GM19395 (cell line): Measurements from ENCODE around the gene CIDEA.

Source experiments
- ATAC-seq: cut with Tn5 transposase; IDR thresholded peaks from one replicate; pipeline ENCODE4 v1.9.1; 2021; ENCODE audit warnings: mild to moderate bottlenecking, moderate library complexity; ENCODE audit not compliant: unreplicated experiment

CIDEA gene

DNA sequence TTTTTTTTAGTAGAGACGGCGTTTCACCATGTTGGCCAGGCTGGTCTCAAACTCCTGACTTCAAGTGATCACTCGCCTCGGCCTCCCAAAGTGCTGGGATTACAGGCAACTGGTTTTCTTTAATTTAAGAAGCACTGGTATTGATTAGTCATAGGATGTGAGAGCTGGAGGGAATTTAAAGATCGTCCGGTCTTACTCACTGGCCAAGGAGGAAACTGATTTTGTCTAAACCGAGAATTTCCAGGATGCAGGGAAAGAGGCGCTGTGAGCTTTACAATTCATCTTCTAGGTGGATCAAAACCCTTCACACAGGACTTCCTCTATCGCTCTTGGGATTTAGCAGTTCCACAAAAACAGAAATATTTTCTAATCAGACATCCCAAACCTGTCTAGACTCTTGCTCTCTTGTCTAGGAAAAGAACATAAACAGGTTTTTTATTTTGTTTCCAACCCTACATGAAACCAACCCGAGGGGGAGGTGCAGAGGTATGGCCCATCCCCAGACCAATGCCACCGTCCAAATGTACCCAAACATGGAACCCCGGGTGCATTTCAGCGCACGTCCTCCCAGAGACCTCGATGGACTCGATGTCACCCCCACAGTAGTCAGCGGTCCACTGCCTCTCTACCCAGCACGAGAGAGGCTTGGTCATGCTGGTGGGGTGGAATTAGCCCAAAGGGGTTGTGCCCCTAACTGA, 41.4 kb downstream of the CIDEA start:
- ATAC-seq = no peak

DNA sequence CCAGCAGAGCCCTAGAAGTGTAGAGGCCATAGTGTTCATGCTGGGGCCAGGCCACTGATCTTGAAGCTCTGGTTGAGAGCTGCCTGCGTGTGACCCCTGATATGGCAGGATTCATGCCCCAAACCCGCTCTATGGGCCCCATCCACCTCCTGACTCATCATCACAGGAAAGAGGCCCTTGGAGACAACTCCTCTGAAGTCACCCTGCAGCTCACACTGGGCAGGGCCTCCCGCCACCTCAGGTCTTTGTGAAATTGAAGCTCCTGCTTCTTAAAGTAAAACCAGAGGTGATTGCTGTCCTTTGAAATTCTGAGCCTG, 41.9 kb downstream of the CIDEA start:
- ATAC-seq = no peak

DNA sequence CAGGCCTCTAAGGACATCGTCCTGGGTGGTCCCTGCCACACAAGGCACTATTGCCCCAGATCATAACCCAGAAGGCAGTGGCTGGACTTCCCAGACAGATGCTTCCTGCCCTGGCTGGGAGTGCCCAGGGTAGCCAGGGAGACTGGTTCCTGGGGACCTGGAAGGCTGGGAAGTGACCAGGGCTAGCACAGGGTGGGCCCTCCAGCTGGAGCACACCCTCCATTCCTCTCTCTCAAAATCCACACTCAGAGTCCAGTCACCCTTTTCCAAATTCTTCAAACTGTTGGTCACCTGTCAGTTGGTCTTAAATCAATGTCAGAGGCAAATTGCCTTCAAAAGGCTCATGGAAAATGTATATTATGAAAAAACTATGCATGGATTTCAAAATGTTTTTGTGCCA, 42.3 kb downstream of the CIDEA start:
- no peak for ATAC-seq

DNA sequence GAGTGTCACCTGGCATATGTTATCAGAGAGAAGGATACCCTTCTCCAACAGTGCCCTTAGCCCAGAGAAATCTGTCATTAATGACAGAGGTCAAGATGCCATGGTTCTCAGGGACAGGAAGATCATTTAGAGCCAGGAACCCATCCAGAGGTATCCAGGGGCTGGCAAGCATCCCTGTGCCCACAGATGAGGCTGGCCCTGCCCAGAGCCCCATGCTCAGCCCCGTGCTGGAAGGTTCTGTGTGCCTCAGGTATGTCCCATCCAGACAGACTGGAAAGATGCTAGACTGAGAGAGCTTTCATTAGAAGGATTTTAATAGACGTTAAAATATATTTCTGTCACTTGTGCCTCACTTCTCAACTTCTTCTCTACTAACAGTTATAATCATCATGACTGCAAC, 45.7 kb downstream of the CIDEA start:
- ATAC-seq = no peak

DNA sequence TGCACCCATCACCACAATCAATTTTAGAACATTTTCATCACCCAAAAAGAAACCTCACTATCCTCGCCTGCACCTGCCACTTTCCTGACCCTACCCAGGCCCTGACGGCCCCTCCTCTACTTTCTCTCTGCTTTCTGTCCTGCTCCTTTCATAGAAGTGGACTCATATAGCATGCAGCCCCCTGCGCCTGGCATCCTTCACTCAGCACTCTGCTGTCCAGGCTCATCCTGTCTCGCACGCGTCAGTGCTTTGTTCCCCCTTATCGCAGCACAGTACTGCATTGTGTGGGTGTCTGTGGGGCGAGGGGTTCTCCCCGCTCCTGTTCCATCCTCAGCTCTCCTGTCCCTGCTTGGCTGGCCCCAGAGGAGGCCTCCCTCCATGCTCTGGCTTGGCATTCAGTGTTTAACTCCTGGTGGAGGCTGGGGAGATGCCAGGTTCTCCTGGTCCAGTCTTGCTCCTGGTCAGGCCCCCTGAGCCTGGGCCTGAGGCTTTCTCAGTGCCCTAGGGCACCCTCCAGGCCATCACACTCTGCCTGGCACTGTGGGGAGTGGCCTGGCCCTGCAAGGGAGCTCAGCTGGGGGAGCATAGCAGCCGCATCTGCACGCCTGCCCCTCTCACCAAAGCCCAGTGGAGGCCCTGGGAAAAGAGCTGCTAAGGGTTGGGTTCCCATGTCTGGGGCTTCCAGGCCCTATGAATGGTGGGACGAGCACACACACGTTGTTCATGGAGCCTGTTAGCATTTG, 47.3 kb downstream of the CIDEA start:
- ATAC-seq = no peak

DNA sequence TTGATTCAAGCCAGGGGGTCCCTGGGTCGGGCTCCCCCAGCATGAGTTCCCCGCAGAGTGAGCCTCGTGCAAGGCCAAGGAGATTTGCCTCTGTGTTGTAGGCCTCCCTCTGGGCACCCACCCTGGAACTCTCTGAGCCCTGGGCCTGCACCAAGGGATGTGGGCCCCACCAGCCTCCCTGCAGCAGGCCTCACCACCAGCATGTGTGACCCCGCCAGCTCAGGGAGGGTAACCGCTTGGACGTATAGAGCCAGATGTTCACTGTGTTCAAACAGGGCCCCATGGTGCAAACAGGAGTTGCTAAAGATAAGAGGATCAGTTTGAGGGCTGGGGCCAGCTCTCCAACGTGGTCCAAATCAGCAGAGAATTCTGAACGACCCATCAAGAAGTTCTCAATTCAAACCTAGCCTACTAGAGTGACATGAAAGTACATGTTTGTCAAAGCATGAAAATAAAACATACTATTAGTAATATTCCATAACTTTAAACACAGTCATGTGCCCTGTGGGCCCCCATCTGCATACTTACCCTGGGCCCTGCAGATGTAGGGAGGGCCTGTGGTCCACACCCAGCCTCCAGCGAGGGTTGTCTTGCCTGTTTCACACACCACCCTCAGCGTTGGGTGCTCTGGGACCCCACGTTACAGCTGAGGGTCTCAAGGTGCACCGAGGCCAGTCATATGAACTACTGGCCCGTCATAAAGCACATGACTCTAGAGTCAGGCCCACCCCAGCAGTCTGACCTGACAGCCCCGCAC, 48.4 kb downstream of the CIDEA start:
- ATAC-seq = no peak

DNA sequence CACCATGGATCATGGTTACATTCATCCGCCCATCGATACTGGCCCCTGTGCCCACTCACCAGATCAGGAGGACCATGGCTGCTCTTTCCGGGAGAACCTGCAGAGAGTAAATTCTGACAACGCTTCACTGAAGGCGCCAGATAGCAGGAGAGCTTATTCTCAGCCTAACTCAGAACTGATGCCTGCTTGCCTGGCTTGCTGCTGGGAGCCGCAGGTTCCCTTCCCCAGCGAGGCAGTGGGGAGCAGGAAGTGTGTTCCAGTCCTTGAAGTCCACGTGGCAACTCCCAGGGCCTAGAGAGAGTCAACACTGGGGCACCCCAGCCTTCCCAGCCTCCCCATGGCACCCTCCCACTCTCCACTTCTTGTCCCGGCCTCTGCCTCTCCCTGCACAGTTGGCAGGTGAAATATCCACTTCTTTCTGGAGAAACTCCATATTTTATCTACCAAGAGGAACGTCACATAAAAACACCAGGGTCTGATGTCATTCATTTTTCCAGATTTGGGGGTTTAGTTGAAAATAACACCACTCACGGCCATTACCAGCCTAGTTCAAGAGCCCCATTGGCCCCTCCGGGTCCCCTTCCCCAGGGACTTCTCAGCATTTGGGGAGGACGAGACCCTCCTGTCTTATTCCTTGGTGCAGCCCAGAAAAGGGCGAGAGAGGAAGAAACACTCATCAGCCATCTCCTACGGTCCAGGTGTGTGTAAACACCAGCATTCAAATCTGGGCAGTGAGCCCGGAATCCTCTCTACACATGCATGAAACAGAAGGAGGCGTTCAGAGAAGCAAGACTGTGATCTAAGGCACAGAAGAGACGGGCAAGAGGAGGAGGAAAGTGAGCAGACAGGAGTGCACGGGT, 50.4 kb downstream of the CIDEA start:
- ATAC-seq = no peak

DNA sequence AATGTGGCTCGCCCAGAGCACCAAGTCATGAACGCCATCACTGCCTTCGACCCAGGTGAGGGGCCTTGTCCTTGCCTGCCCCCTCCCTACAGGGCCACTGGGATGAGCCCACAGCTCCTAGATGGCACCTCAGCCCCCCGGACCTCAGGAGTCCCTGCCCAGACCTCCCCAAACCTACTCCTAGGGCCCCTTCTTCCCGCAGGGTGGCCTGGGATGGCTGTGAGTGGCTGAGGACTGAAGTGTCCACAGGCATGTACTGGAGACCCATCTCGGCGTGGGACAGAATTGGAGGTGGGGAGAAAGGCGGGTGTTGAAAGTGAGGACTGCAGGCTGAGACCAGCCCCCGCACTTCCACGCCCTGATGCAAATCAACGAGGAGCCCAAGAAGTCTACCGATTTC, 51.0 kb downstream of the CIDEA start:
- ATAC-seq = no peak

DNA sequence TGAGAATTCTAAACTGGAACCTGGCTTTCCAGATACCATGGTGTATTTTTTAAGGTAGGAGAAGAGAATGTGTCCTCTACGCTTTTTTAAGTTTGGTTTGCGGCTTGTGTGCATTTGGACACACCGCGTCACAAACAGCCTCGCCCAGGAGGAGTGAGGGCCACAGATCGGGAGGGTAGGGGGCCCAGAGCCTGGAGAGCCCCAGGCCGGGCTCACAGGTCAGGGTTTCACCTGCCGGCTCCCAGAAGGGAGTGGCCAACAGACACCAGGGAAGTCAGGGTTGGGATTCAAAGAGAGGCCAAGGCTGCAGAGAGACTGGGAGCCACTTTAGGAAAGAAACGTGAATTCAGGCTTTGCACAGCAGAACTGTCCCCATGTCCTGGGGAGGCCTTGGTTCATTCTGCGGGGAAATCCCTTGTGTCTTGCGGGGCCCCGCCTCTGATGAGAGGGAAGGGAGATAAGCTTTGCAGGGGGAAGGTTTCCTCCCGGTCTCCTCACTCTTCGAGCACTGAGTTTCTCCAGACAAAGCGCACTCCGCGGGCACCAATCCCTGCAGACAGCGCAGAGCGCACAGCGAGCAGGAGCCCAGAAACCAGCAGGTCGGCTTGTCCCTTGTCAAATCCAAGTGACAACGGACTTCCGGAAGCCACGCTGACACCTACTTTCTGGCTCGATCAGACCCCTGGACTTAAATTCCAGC, 51.9 kb downstream of the CIDEA start:
- ATAC-seq = no peak

DNA sequence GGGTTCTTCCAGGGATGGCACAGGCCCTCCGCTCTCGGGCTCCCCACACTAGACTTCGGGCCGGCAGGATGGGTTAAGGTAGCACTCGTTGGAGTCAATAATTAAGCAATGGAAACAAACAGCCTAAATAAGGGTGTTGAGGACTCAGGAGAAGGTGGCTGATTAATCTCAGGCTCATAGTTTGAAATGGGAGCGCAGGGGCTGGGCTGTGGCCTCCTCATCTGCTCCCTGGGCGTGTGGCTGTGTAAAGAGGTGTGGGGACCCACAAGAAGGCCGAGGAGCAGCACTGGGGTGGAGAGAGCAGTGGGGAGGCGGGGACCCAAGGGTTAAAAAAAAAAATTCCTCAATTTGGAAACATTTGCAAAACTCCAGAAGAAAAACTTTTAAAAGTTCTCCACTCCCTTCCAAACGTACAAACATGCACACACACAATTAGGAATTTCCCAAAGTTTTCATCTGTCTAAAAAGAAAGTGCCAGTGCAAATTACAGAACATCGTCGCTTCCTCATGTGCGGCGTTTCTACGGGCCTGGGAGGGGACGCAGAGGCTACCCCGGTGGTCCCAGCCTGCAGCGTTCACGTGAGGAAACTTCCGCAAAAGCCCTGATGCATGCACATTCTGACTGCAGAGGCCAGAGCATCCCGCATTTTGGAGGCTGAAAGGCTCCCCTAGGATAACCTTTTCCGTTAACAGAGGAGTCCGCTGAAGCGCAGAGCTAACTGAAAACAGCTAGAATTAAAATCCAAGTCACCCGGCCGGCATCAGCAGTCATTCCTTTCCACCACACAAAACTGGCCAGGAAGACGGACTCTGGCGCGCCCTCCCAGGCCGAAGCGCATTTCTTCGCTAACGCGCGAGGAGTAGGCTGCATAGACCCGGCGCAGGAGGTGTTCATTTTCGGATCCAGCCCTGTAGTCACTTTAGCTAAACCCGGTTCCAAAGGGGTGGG, 52.9 kb downstream of the CIDEA start:
- peak; percentile 12 for ATAC-seq

DNA sequence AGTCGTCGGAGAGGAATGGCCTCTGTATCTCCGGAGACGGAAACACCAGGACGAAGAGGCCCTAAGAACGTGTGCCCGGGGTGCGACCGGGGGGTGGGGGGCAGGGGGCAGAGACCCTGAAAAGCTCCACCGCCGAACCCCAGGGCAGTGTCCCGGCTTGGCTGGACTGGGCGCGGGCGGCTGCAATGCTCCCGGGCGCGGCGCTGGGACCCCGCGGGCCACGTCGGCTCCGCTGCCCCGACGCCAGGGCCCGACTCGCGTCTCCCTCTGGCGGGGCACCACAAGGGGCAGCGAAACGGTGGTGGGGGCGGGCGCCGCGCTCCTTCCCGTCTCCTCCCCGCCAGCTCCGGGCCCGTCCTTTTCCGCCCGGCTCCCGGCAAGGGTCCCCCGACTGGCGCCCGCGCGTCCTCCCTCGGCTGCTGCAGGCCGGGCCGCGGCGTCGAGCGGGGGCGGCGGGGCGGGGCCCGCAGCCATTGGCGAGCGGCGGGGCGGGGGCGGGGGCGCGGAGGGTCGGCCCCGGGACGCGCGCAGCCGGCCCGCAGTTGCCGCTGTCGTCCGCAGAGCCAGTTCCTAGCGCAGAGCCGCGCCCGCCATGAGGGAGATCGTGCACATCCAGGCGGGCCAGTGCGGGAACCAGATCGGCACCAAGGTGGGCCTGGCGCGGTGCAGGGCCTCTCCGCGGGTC, 53.7 kb downstream of the CIDEA start, which contains the start of gene TUBB6:
Gene TUBB6 (plus strand): TSS at position 541 of the 685 bp plus-strand sequence. CDS start 52 bp downstream, at position 593.
- ATAC-seq = peak; percentile 54

DNA sequence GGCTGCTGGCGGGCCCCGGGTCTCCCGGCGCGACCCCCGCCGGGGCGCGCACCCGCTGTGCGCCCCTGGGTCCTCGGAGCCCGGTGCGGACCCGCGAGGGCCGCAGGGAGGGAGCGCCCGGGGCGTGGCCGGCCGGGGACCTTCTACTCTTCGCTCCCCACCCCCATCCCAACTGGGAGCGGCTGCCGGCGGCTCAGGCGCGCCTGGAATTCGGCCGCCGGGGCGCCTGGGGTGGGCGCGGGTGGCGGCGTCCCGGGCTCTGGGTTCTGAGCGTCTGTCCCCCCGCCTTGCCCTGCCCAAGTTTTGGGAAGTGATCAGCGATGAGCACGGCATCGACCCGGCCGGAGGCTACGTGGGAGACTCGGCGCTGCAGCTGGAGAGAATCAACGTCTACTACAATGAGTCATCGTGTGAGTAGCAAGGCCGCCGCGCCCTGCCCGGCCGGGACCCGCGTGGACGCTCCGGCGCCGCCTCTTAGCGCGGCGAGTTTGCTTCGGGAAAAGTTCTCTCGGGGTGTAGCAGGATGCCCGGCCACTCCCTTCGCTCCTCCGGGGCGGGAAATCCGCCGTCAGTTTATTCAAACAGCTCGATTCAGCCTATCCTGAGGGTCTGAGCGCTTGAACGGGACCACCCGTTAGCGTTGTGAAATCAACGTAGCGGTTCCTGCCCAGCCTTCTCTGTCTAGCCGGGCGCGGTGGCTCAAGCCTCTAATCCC, 54.4 kb downstream of the CIDEA start:
- peak; percentile 73 for ATAC-seq

DNA sequence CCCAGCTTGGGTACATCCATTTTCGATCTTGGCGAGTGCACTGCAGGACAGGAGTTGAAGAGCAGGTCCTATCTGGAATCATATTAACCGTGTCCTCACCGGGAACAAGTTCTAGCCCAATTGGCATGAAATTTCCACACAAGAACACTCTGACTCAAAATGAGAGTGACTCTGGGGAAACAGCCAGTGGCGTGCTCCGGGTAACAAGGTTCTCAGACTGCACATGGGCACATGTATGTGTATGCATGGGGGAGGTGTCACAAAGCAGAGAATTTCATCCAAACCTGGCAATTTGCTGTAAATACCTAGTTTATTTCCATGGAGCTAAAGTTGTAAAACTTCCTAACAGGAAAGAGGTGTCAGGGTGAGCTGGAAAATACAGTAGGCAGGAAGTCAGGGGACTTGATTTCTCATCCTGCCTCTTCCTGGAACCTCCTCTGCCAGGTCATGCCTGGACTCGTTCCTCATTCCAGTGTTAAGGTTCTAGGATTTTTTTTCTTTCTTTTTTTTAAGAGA, 55.6 kb downstream of the CIDEA start:
- ATAC-seq = no peak

DNA sequence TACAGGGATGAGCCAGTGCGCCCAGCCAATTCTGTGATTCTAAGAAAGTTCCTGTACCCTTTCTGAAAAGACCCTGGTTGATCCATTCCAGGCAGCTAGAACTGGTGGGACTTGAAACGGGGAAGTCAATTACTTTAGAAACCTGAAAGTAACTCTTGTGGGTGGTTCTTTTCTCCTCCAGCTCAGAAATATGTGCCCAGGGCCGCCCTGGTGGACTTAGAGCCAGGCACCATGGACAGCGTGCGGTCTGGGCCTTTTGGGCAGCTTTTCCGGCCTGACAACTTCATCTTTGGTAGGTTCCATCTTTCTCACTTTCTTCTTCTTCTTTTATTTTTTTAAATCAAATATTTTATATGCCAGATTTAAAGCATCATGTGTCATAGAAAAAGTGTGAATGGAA, 56.6 kb downstream of the CIDEA start:
- no peak for ATAC-seq

DNA sequence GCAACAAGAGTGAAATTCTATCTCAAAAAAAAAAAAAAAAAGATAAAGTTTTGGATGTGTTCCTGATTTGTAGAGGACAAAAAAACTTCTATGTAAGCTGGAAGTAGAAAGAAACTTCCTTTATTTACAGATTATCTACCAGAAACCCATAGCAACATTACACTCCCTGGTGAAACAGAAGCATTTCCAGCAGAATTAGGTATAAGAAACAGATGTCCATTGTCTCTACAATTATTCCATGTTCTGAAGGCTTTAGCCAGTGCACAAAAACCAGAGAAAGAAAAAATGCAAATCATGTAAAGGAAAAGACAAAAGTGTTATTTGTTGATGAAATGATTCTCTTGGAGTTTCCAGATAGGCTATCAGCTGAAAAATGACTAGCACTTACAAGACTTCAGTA, 58.8 kb downstream of the CIDEA start:
- ATAC-seq = no peak

DNA sequence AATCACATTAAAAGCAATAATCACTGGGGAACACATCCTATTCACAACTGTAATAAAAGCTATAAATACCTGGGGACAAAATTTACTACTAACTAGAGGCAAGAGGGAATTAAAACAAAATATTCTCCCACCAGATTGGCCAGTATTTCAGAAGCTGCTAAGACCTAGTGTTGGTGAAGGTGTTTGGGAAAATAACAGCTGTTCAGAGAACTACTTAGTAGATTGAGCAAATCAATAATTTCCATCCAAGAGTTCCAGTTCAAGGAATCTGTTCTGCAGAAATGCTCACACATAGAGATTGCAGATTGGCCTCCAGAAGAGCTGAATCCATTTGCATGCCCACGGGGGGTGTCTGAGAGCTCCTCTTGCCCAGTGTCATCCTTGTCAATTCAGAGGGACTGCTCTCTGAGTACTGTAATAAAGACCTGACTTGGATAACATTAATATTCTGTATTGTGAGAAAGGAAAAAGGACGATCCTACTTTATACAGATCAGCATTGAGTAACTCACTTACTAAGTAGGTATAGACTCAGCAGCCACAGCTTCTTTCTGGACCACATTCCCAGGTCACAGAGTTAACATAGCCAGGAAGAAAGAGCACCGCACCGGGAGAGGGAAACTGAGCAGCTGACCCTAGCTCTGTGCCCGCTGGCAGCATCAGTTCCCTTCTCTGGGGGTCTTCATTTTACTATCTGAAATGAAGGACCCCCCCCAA, 59.5 kb downstream of the CIDEA start:
- ATAC-seq = no peak

DNA sequence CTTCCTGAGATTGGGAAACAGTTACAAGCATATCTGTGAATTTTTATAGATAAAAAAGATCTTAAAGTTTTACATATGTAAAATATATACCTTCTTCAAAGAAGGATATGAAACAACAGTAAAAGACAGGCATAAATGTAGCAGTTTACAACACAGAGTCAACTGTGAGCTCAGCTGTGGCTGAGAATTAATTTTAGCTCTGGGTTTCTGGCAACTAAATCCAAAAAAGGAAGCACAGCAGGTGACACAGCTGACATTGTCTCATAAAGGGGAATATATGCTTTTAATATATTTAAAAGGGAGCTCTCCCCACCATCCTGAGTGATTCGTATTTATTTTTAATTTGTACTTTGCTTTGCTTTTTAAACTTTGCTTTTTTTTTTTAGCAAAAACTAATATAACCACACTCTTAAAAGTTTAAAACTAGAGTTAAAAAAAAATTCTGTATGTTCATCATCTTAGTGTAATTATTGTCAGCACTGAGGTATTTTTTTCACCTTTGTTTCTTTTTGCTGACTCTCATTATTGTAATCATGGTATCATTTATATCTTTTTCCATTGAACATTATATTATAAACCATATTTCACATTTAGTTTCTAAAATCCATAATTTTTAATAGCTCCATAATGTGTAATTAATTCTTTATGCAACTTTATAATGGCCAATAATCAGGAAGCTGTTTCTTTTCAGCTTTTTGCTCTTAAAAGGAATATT, 60.6 kb downstream of the CIDEA start:
- ATAC-seq = peak; percentile 43
